ENCODE data around the gene GEMIN4. TPM values are rescaled to one million over a fixed set of nuclear protein-coding genes. Genes with fewer than 3 reads are reported as not detected.

The GEMIN4 gene
- total and polyA plus RNA-seq, 2 of the 8 experiments (the other 6 are each of a cell fraction or from before 2014, with no cell fraction given), result 32.1 to 51.9 TPM

DNA sequence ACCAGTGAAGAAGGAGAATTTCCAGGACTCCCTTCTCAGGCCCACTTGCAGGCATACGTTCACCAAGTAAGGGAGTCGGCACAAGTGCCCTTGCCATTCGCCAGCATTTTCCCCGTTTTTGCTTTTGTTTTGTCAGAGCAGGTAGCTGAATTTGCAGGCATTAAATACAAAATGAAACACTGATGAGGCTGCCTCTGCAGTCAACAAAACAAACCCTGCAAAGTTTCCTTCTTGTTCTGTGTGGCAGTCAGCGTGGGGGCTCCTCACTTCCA is 22.2 kb upstream of the GEMIN4 start (continued):
- TF ChIP-seq, protein P1, sequence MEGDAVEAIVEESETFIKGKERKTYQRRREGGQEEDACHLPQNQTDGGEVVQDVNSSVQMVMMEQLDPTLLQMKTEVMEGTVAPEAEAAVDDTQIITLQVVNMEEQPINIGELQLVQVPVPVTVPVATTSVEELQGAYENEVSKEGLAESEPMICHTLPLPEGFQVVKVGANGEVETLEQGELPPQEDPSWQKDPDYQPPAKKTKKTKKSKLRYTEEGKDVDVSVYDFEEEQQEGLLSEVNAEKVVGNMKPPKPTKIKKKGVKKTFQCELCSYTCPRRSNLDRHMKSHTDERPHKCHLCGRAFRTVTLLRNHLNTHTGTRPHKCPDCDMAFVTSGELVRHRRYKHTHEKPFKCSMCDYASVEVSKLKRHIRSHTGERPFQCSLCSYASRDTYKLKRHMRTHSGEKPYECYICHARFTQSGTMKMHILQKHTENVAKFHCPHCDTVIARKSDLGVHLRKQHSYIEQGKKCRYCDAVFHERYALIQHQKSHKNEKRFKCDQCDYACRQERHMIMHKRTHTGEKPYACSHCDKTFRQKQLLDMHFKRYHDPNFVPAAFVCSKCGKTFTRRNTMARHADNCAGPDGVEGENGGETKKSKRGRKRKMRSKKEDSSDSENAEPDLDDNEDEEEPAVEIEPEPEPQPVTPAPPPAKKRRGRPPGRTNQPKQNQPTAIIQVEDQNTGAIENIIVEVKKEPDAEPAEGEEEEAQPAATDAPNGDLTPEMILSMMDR (IDR thresholded peaks at IDR 0.05; ENCODE audit: control extremely low read depth in 1 of 3, insufficient read depth in 1 of 3, low read depth in 1 of 3, low read length in 3 of 3), result no peak
- no peak for TF ChIP-seq ZNF274 (IDR thresholded peaks at IDR 0.05; ENCODE audit: borderline replicate concordance, extremely low read depth, low read length)
- no peak for TF ChIP-seq SIN3A (conservative IDR thresholded peaks at IDR 0.05 in 1 of 2, IDR thresholded peaks at IDR 0.05 in 1 of 2; ENCODE audit: low read depth in 1 of 2, low read length in 2 of 2)
- TF ChIP-seq CREB1 (IDR thresholded peaks at IDR 0.05), result no peak
- TF ChIP-seq CEBPB (IDR thresholded peaks at IDR 0.05; ENCODE audit: low read depth, low read length), result no peak
- no peak for TF ChIP-seq SAP30 (IDR thresholded peaks at IDR 0.05; ENCODE audit: insufficient read depth, insufficient replicate concordance, low read length)
- no peak for TF ChIP-seq SUZ12 (IDR thresholded peaks at IDR 0.05; ENCODE audit: low read length)
- TF ChIP-seq FOSL1 (IDR thresholded peaks at IDR 0.05; ENCODE audit: insufficient read depth, low read depth, low read length), result no peak
- no peak for TF ChIP-seq NANOG (IDR thresholded peaks at IDR 0.05; ENCODE audit: insufficient read depth, low read depth, low read length, poor library complexity, severe bottlenecking)
- TF ChIP-seq GABPA (IDR thresholded peaks at IDR 0.05; ENCODE audit: borderline replicate concordance, insufficient read depth, low read length), result no peak
